ENCODE data around the gene PAGR1.

DNA sequence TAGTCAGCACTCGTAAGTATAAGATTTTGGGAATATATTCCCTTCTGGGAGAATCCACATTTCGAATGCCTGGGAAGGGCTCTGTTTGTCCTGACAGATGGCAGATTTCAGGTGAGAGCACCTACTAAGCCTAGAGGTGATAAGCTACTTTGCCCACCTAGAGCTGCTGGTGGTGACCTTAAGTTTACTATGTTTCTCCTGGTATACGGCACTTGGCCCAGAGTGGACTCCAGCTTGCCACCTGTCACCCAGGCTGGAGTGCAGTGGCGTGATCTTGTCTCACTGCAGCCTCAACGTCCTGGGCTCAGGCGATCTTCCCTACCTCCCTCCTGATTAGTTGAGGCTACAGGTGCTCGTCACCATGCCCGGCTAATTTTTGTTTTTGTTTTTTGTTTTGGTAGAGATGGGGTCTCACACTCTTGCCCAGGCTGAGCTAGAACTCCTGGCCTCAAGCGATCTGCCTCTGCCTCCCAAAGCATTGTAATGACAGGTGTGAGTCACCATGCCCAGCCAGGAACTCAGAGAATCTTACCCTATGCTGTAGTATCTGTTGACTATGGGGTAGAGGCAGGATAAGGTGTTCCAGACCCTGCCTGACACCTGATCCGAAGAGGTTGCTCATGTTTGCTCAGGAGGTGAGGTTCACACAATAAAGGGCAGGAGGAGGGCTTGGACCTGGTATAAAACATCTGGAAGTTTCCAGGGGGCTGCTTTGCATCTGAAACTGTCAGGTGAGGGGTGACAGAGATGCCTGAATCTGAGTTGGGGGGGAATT lies 38.2 kb upstream of the PAGR1 start, which contains the start of gene ZG16:
- no peak for TF ChIP-seq EZH2 (IDR thresholded peaks at IDR 0.05; ENCODE audit: borderline replicate concordance)
- TF ChIP-seq CTCF (IDR thresholded peaks at IDR 0.05; ENCODE audit: poor library complexity), result no peak
